Hepatocyte (in vitro differentiated cells): ENCODE results near the gene ATMIN.

Experiments
- EZH2 ChIP-seq: fragments of 200-600 bp; sonication (generic); IDR thresholded peaks from 2 replicates; pipeline ENCODE4 v1.6.1; 2016; ENCODE audit warnings: antibody characterized with exemption, mild to moderate bottlenecking, borderline replicate concordance
- EZH2phosphoT487 ChIP-seq: fragments of 200-600 bp; sonication (generic); IDR thresholded peaks from one replicate; pipeline ENCODE4 v1.6.1; 2018; ENCODE audit warnings: antibody characterized with exemption, mild to moderate bottlenecking, low read depth, moderate library complexity; ENCODE audit not compliant: unreplicated experiment, severe bottlenecking
- TF ChIP-seq, protein P1 (sequence below): fragments of 200-600 bp; sonication (generic); IDR thresholded peaks from 2 replicates; pipeline ENCODE4 v1.5.1; 2016; ENCODE audit warnings: antibody characterized with exemption, mild to moderate bottlenecking; ENCODE audit not compliant: poor library complexity

DNA sequence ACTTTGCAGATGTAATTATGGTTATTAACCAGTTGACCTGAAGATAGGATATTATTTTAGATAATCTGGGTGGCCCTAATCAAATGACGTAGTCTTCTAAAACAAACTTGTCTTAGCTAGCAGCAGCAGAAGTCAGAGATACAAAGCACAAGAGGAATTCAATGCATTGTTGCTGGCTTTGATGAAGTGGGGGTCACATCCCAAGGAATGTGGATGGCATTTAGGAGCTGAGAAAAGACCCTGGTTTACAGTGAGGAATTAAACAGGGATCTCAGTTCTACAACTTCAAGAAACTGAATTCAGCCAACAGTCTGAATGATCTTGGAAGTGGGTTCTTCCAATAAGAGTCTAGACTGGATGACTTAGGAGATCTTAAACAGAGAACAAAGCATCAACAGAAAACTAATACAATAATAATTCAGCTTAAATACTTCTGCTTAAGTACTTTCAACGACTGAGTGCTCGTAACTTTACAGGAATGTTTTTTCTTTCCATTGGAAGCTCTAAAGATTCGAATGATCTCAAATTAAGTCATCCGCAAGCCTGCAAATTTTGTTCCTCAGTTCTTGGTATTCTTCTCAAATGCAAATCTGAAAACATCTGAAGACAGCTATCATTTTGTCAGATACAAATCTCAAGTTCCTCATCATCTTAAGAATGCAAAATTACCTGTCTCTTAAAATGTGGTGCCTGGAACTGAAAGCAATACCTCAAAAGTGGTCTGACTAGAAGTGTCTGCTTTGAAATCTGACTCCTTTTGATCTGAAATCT is 38.1 kb downstream of the ATMIN start:
- TF ChIP-seq, protein P1, sequence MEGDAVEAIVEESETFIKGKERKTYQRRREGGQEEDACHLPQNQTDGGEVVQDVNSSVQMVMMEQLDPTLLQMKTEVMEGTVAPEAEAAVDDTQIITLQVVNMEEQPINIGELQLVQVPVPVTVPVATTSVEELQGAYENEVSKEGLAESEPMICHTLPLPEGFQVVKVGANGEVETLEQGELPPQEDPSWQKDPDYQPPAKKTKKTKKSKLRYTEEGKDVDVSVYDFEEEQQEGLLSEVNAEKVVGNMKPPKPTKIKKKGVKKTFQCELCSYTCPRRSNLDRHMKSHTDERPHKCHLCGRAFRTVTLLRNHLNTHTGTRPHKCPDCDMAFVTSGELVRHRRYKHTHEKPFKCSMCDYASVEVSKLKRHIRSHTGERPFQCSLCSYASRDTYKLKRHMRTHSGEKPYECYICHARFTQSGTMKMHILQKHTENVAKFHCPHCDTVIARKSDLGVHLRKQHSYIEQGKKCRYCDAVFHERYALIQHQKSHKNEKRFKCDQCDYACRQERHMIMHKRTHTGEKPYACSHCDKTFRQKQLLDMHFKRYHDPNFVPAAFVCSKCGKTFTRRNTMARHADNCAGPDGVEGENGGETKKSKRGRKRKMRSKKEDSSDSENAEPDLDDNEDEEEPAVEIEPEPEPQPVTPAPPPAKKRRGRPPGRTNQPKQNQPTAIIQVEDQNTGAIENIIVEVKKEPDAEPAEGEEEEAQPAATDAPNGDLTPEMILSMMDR = no peak
- TF ChIP-seq EZH2phosphoT487 = no peak
- TF ChIP-seq EZH2 = no peak
